H1 (cell line): Measurements from ENCODE around the gene OR2T11. TPM values are rescaled to one million over a fixed set of nuclear protein-coding genes. Genes with fewer than 3 reads are reported as not detected.

Source experiments
- CTCF ChIA-PET: fragments of 300-600 bp; sonication (Branson Sonifier 250); formaldehyde crosslinking; loops from one replicate; lab custom pipeline; 2021; ENCODE audit not compliant: partially characterized antibody; lab: Charles Lee
- POLR2A ChIA-PET: fragments of 300-600 bp; sonication (Branson Sonifier 250); formaldehyde crosslinking; loops from one replicate; lab custom pipeline; 2021; ENCODE audit warnings: inconsistent platforms; ENCODE audit not compliant: partially characterized antibody; lab: Charles Lee
- DNase-seq, 2 experiments: peaks; one replicate each; pipeline versions ENCODE4 v3.0.0 to v3.0.0-alpha.2; 2010 to 2022; ENCODE audit warnings: low spot score in 2 of 2, low read depth in 1 of 2, mixed read lengths in 1 of 2
- FAIRE-seq: peaks from 2 replicates; lab custom pipeline; 2011; peaks lifted over from hg19 to GRCh38; lab: Jason Lieb, UNC
- H2AFZ ChIP-seq: 2 replicates; pipeline ENCODE4 v1.8.1; 2012; ENCODE audit warnings: low read length, inconsistent platforms
- H2AK5ac ChIP-seq: 2 replicates; pipeline ENCODE4 v1.6.1; 2013; ENCODE audit warnings: low read depth, low read length
- H2BK120ac ChIP-seq: replicated peaks from 2 replicates; pipeline ENCODE3; 2013; ENCODE audit warnings: low read depth, low read length, inconsistent platforms
- H2BK12ac ChIP-seq: 2 replicates; pipeline ENCODE4 v1.6.1; 2013; ENCODE audit warnings: low read depth, low read length
- H2BK15ac ChIP-seq: 2 replicates; pipeline ENCODE4 v1.6.1; 2013; ENCODE audit warnings: low read length
- H2BK20ac ChIP-seq: 2 replicates; pipeline ENCODE4 v1.6.1; 2013; ENCODE audit warnings: low read length
- H2BK5ac ChIP-seq: 2 replicates; pipeline ENCODE4 v1.6.1; 2013; ENCODE audit warnings: low read depth, low read length
- H3K14ac ChIP-seq: 2 replicates; pipeline ENCODE4 v1.6.1; 2013; ENCODE audit warnings: inconsistent platforms; ENCODE audit not compliant: insufficient read length
- H3K18ac ChIP-seq: 2 replicates; pipeline ENCODE4 v1.6.1; 2013; ENCODE audit warnings: low read length; ENCODE audit errors: extremely low read depth
- H3K23ac ChIP-seq: 2 replicates; pipeline ENCODE4 v1.6.1; 2013; ENCODE audit warnings: inconsistent platforms; ENCODE audit not compliant: insufficient read length
- H3K23me2 ChIP-seq: 2 replicates; pipeline ENCODE4 v1.6.1; 2013; ENCODE audit warnings: low read depth, low read length
- H3K27ac ChIP-seq: 2 replicates; pipeline ENCODE4 v1.6.1; 2011; ENCODE audit warnings: low read depth, low read length, inconsistent platforms
- H3K27me3 ChIP-seq, 4 experiments: replicated peaks in 1 of 4; 1 replicate in 1 of 4; 2 replicates in 3 of 4; pipeline versions ENCODE4 v1.6.1 to v1.8.1; 2011 to 2013; ENCODE audit warnings: low read length in 3 of 4, mild to moderate bottlenecking in 3 of 4, inconsistent platforms in 2 of 4, mixed read lengths in 2 of 4, moderate library complexity in 1 of 4; ENCODE audit not compliant: control insufficient read depth in 3 of 4, insufficient read depth in 3 of 4; ENCODE audit errors: extremely low read depth in 1 of 4
- H3K36me3 ChIP-seq, 4 experiments: 2 replicates each; pipeline versions ENCODE4 v1.6.1 to v1.8.1; 2011 to 2013; ENCODE audit warnings: mild to moderate bottlenecking in 4 of 4, low read length in 3 of 4, moderate library complexity in 2 of 4, control low read depth in 1 of 4, inconsistent platforms in 1 of 4; ENCODE audit not compliant: insufficient read depth in 4 of 4, control insufficient read depth in 2 of 4
- H3K4ac ChIP-seq: replicated peaks from 2 replicates; pipeline ENCODE3; 2013; ENCODE audit warnings: low read length, low read depth, mixed read lengths, inconsistent platforms; ENCODE audit not compliant: insufficient read length
- H3K4me1 ChIP-seq, 4 experiments: replicated peaks in 1 of 4; 1 replicate in 1 of 4; 2 replicates in 3 of 4; pipeline versions ENCODE4 v1.6.1 to v1.8.1; 2011 to 2013; ENCODE audit warnings: low read length in 3 of 4, inconsistent platforms in 2 of 4, mixed read lengths in 1 of 4; ENCODE audit not compliant: insufficient read depth in 4 of 4, control insufficient read depth in 3 of 4
- H3K4me2 ChIP-seq, 2 experiments: 2 replicates each; pipeline versions ENCODE4 v1.6.1 to v1.8.1; 2011 to 2013; ENCODE audit warnings: low read depth in 2 of 2, low read length in 2 of 2, control low read depth in 1 of 2, inconsistent platforms in 1 of 2, mild to moderate bottlenecking in 1 of 2; ENCODE audit not compliant: insufficient read depth in 1 of 2
- H3K4me3 ChIP-seq, 4 experiments: fragments of 200-600, 300-600 bp in 1 of 4; sonication (generic), shearing (Covaris generic), sonication (Bioruptor Twin) in 1 of 4; 2 replicates each; pipeline versions ENCODE4 v1.5.1 to v1.8.1; 2011 to 2016; ENCODE audit warnings: low read length in 4 of 4, low read depth in 3 of 4, control low read depth in 2 of 4, inconsistent platforms in 2 of 4, mild to moderate bottlenecking in 2 of 4, mixed read lengths in 1 of 4, moderate library complexity in 1 of 4; ENCODE audit not compliant: insufficient read depth in 2 of 4; ENCODE audit errors: extremely low read depth in 1 of 4
- H3K56ac ChIP-seq: replicated peaks from 2 replicates; pipeline ENCODE3; 2013; ENCODE audit warnings: low read depth, mild to moderate bottlenecking, mixed read lengths, low read length, inconsistent platforms; ENCODE audit not compliant: insufficient read length
- H3K79me1 ChIP-seq: 2 replicates; pipeline ENCODE4 v1.6.1; 2013; ENCODE audit warnings: low read depth, low read length, control low read depth
- H3K79me2 ChIP-seq, 2 experiments: 2 replicates each; pipeline versions ENCODE4 v1.6.1 to v1.8.1; 2012 to 2013; ENCODE audit warnings: low read length in 2 of 2, mild to moderate bottlenecking in 2 of 2, inconsistent platforms in 1 of 2; ENCODE audit not compliant: insufficient read depth in 2 of 2, control insufficient read depth in 1 of 2
- H3K9ac ChIP-seq, 4 experiments: replicated peaks in 1 of 4; 1 replicate in 1 of 4; 2 replicates in 3 of 4; pipeline versions ENCODE4 v1.6.1 to v1.8.1; 2011 to 2013; ENCODE audit warnings: low read depth in 3 of 4, low read length in 3 of 4, control low read depth in 2 of 4, mild to moderate bottlenecking in 2 of 4, moderate library complexity in 2 of 4, inconsistent platforms in 1 of 4; ENCODE audit errors: extremely low read depth in 1 of 4
- H3K9me3 ChIP-seq, 2 experiments: 2 replicates each; pipeline versions ENCODE4 v1.6.1 to v1.8.1; 2012 to 2013; ENCODE audit warnings: mild to moderate bottlenecking in 2 of 2, moderate library complexity in 2 of 2, control low read depth in 1 of 2, inconsistent platforms in 1 of 2, low read depth in 1 of 2, low read length in 1 of 2, mixed read lengths in 1 of 2; ENCODE audit not compliant: insufficient read depth in 2 of 2
- H4K20me1 ChIP-seq, 2 experiments: replicated peaks in 1 of 2; 2 replicates each; pipeline versions ENCODE3 to v1.8.1; 2011 to 2013; ENCODE audit warnings: inconsistent platforms in 2 of 2, low read length in 2 of 2, mild to moderate bottlenecking in 1 of 2; ENCODE audit not compliant: insufficient read depth in 2 of 2, control insufficient read depth in 1 of 2
- H4K5ac ChIP-seq: 2 replicates; pipeline ENCODE4 v1.6.1; 2013; ENCODE audit warnings: low read length, low read depth, mixed read lengths, inconsistent platforms; ENCODE audit not compliant: insufficient read length
- H4K8ac ChIP-seq: 2 replicates; pipeline ENCODE4 v1.8.0; 2013; ENCODE audit warnings: mild to moderate bottlenecking, moderate library complexity, low read length, inconsistent platforms; ENCODE audit not compliant: insufficient read depth; ENCODE audit errors: extremely low read depth
- H4K91ac ChIP-seq: replicated peaks from 2 replicates; pipeline ENCODE3; 2013; ENCODE audit warnings: low read length, mixed read lengths, inconsistent platforms; ENCODE audit not compliant: insufficient read length
- ASH2L ChIP-seq: fragments of 200-600, 300-600 bp; sonication (generic); IDR thresholded peaks from one replicate; pipeline ENCODE4 v1.7.1; 2017; ENCODE audit warnings: low read length
- GABPA ChIP-seq: IDR thresholded peaks from 2 replicates; pipeline ENCODE4 v1.6.1; 2011; ENCODE audit warnings: mild to moderate bottlenecking, low read length, moderate library complexity, borderline replicate concordance; ENCODE audit not compliant: insufficient read depth
- GTF2F1 ChIP-seq: IDR thresholded peaks from 2 replicates; pipeline ENCODE4 v1.6.1; 2012; ENCODE audit warnings: low read depth, low read length, improper control_type of control experiment, borderline replicate concordance
- JUND ChIP-seq: IDR thresholded peaks from 2 replicates; pipeline ENCODE4 v1.6.1; 2011; ENCODE audit warnings: mild to moderate bottlenecking, improper control_type of control experiment, low read length
- KDM4A ChIP-seq: IDR thresholded peaks from one replicate; pipeline ENCODE4 v1.7.1; 2012; ENCODE audit warnings: low read depth, mild to moderate bottlenecking, moderate library complexity, low read length, inconsistent platforms; ENCODE audit not compliant: severe bottlenecking
- KDM5A ChIP-seq: fragments of 200-600 bp; IDR thresholded peaks from 2 replicates; pipeline ENCODE4 v1.7.1; 2012; ENCODE audit warnings: mild to moderate bottlenecking, low read length, inconsistent platforms, mixed read lengths
- POLR2A ChIP-seq, 2 experiments: IDR thresholded peaks; 1 replicate in 1 of 2; 2 replicates in 1 of 2; pipeline ENCODE4 v1.6.1; 2011; ENCODE audit warnings: low read depth in 2 of 2, low read length in 2 of 2, mild to moderate bottlenecking in 2 of 2; ENCODE audit errors: control extremely low read depth in 1 of 2
- RFX5 ChIP-seq: IDR thresholded peaks from 2 replicates; pipeline ENCODE4 v1.6.1; 2011; ENCODE audit warnings: low read depth, low read length, improper control_type of control experiment, borderline replicate concordance
- SAP30 ChIP-seq: fragments of 300-600 bp; sonication (generic); IDR thresholded peaks from 2 replicates; pipeline ENCODE4 v1.7.1; 2012; ENCODE audit warnings: low read length, moderate library complexity, mild to moderate bottlenecking, inconsistent platforms; ENCODE audit not compliant: insufficient read depth, insufficient replicate concordance
- SP1 ChIP-seq: IDR thresholded peaks from 2 replicates; pipeline ENCODE4 v1.6.1; 2011; ENCODE audit warnings: low read depth, low read length
- SP4 ChIP-seq: IDR thresholded peaks from 2 replicates; pipeline ENCODE4 v1.6.1; 2012; ENCODE audit warnings: low read length, inconsistent platforms
- WGBS, 2 experiments: shearing (Covaris generic) in 1 of 2; methylation state at CpG; one replicate each; pipeline versions ENCODE4 v1.1.6 to v1.1.7; 2013 to 2015; ENCODE audit warnings: low lambda C conversion rate in 2 of 2, mixed read lengths in 2 of 2, inconsistent platforms in 1 of 2, low coverage in 1 of 2, missing lambda C conversion rate in 1 of 2; ENCODE audit not compliant: insufficient replicate concordance in 2 of 2, insufficient coverage in 1 of 2, insufficient read length in 1 of 2; ENCODE audit errors: extremely low coverage in 1 of 2, missing lambda C conversion rate in 1 of 2; 5-methylcytosine and 5-hydroxymethylcytosine counted together
- polyA plus RNA-seq, 7 experiments: library from polyadenylated mRNA; depleted of rRNA in 3 of 7; stranded (reverse) in 5 of 7; unstranded in 2 of 7; fragments of >200 nt in 5 of 7; fragments of 200-250 nt in 2 of 7; gene quantifications; 1 replicate in 5 of 7; 2 replicates in 1 of 7; 4 replicates in 1 of 7; pipeline versions ENCODE4 v1.2.1 to v1.2.3, GENCODE V29; 2011 to 2013; ENCODE audit warnings: missing spikeins in 2 of 7, mixed read lengths in 2 of 7
- total RNA-seq: library from RNA; stranded (reverse); fragmentation: NEBNext Ultra II Directional; extraction: Animal tissue kit (Norgen Biotek cat#: 25700); gene quantifications from 2 replicates; pipeline ENCODE4 v1.2.1, GENCODE V29; 2021

OR2T11 gene
- total and polyA plus RNA-seq, 2 of the 8 experiments (the other 6 are each of a cell fraction or from before 2014, with no cell fraction given) = not detected

- no peak overlapping the region for H4K91ac ChIP-seq
- FAIRE-seq (no peak), DNase-seq (no peak)
- ChIA-PET POLR2A (no interaction called here), CTCF (no interaction called here)
- no peaks in the 10 kb centered on the region for H3K4me1 ChIP-seq
- H2BK5ac ChIP-seq = no peak overlapping the region
- H3K4ac ChIP-seq = no peak overlapping the region
- no peak overlapping the region for H3K14ac ChIP-seq
- H3K4me2 ChIP-seq = no peak overlapping the region
- H2BK120ac ChIP-seq = no peak overlapping the region
- no peaks in the 10 kb centered on the region for H3K79me1 ChIP-seq
- H3K23ac ChIP-seq = no peak overlapping the region
- no peak overlapping the region for H4K8ac ChIP-seq
- H3K27me3 ChIP-seq = no peaks in the 10 kb centered on the region
- H3K18ac ChIP-seq = no peak overlapping the region
- H2AFZ ChIP-seq = no peak overlapping the region
- H2BK12ac ChIP-seq = no peak overlapping the region
- H3K36me3 ChIP-seq = no peaks in the 10 kb centered on the region
- H4K5ac ChIP-seq = no peak overlapping the region
- H3K23me2 ChIP-seq = no peaks in the 10 kb centered on the region
- no peak overlapping the region for H2BK20ac ChIP-seq
- H3K4me3 ChIP-seq = no peak overlapping the region
- H2AK5ac ChIP-seq = no peak overlapping the region
- no peak for TF ChIP-seq GABPA
- TF ChIP-seq SP1 = no peak
- TF ChIP-seq JUND = no peak
- no peak for TF ChIP-seq SAP30
- TF ChIP-seq GTF2F1 = no peak
- no peak for TF ChIP-seq KDM4A
- no peak for TF ChIP-seq KDM5A
- no peak for TF ChIP-seq POLR2A (IDR thresholded peaks at IDR 0.05; ENCODE audit: control extremely low read depth in 1 of 2, low read depth in 2 of 2, low read length in 2 of 2)
- no peak for TF ChIP-seq RFX5
- no peak for TF ChIP-seq SP4
- TF ChIP-seq ASH2L = no peak
- H3K79me2 ChIP-seq = no peaks in the 10 kb centered on the region
- H3K9me3 ChIP-seq = peaks cover 44 to 46% of the 10 kb centered on the region in 2 experiments
- no peak overlapping the region for H2BK15ac ChIP-seq
- no peaks in the 10 kb centered on the region for H4K20me1 ChIP-seq
- H3K9ac ChIP-seq = no peak overlapping the region
- 71% methylated on average over 7 of the region's 7 CpGs; no CpG with 5 or more reads in 1 of the 2 experiments for WGBS, 2 experiments
- no peak overlapping the region for H3K56ac ChIP-seq
- no peak overlapping the region for H3K27ac ChIP-seq
Observed at GRCh38 chr1:248631354-248632008, 3.4 kb downstream of the OR2T11 start.
